NCI-H1105 (cell line): ENCODE measurements around the gene GSDMA.
A peak's percentile ranks its signal among the peaks of the same experiment; 100 is the strongest.

Experiments used
- DNase-seq: peaks from one replicate; lab custom pipeline; 2025; lab: John Stamatoyannopoulos, UW

GSDMA gene

GRCh38 chr17:40022497-40022896 lies 59.7 kb downstream of the GSDMA start:
- DNase-seq = no peak

GRCh38 chr17:40022961-40023541 lies 60.2 kb downstream of the GSDMA start:
- no peak for DNase-seq

GRCh38 chr17:40023590-40024292 lies 60.9 kb downstream of the GSDMA start:
- no peak for DNase-seq

- DNase-seq = no peak
Observed at GRCh38 chr17:40024901-40025300, 62.1 kb downstream of the GSDMA start.

GRCh38 chr17:40025559-40025958 lies 62.8 kb downstream of the GSDMA start:
- no peak for DNase-seq

- DNase-seq = no peak
Observed at GRCh38 chr17:40025991-40026815, 63.4 kb downstream of the GSDMA start.

- DNase-seq = peak; percentile 52
Observed at GRCh38 chr17:40026816-40027613, 64.2 kb downstream of the GSDMA start.
